Loucy (cell line): ENCODE results near the gene RNF19B.

Source experiments
- H2AFZ ChIP-seq: fragments of 200-600 bp; sonication (generic); 2 replicates; pipeline ENCODE4 v1.6.0; 2016; ENCODE audit warnings: antibody characterized with exemption, mild to moderate bottlenecking, low read length, moderate library complexity
- H3F3A ChIP-seq: fragments of 200-600 bp; 2 replicates; pipeline ENCODE4 v1.6.0; 2016; ENCODE audit warnings: antibody characterized with exemption, low read depth, mild to moderate bottlenecking
- H3K27me3 ChIP-seq: fragments of 200-600 bp; sonication (generic); 2 replicates; pipeline ENCODE4 v1.6.1; 2014; ENCODE audit warnings: low read length, mild to moderate bottlenecking; ENCODE audit not compliant: insufficient read depth, poor library complexity, severe bottlenecking
- H3K36me3 ChIP-seq: fragments of 200-600 bp; sonication (generic); 2 replicates; pipeline ENCODE4 v1.6.1; 2016; ENCODE audit warnings: low read length; ENCODE audit not compliant: insufficient read depth
- H3K4me1 ChIP-seq: fragments of 200-600 bp; sonication (generic); 2 replicates; pipeline ENCODE4 v1.5.1; 2014; ENCODE audit warnings: low read length, mild to moderate bottlenecking; ENCODE audit not compliant: insufficient read depth, poor library complexity, severe bottlenecking
- H3K4me2 ChIP-seq: fragments of 200-600 bp; sonication (generic); 2 replicates; pipeline ENCODE4 v1.6.0; 2014; ENCODE audit warnings: antibody characterized with exemption, low read length, low read depth, mild to moderate bottlenecking; ENCODE audit not compliant: poor library complexity, severe bottlenecking
- H3K4me3 ChIP-seq: fragments of 200-600 bp; sonication (generic); 2 replicates; pipeline ENCODE4 v1.5.1; 2014; ENCODE audit warnings: low read length, mild to moderate bottlenecking, mixed read lengths; ENCODE audit not compliant: poor library complexity, severe bottlenecking
- H3K79me2 ChIP-seq: fragments of 200-600 bp; sonication (generic); 2 replicates; pipeline ENCODE4 v1.6.1; 2014; ENCODE audit warnings: low read length; ENCODE audit not compliant: insufficient read depth
- H3K9ac ChIP-seq: fragments of 200-600 bp; sonication (generic); 2 replicates; pipeline ENCODE4 v1.6.0; 2014; ENCODE audit warnings: mild to moderate bottlenecking, low read depth, low read length, moderate library complexity; ENCODE audit not compliant: poor library complexity, severe bottlenecking
- H3K9me2 ChIP-seq: fragments of 200-600 bp; sonication (generic); replicated peaks from 2 replicates; pipeline ENCODE4 v1.6.1; 2016; ENCODE audit warnings: low read depth, low read length, mixed read lengths
- H3K9me3 ChIP-seq: fragments of 200-600 bp; sonication (generic); 2 replicates; pipeline ENCODE4 v1.6.1; 2014; ENCODE audit warnings: mild to moderate bottlenecking, antibody characterized with exemption, low read length, low read depth; ENCODE audit not compliant: insufficient read depth
- H4K20me1 ChIP-seq: fragments of 200-600 bp; sonication (generic); 2 replicates; pipeline ENCODE4 v1.6.0; 2014; ENCODE audit warnings: antibody characterized with exemption, low read length, mild to moderate bottlenecking; ENCODE audit not compliant: insufficient read depth, poor library complexity, severe bottlenecking
- CTCF ChIP-seq: fragments of 200-600 bp; sonication (generic); conservative IDR thresholded peaks from 2 replicates; pipeline ENCODE4 v1.5.1; 2014; ENCODE audit warnings: mild to moderate bottlenecking, antibody characterized with exemption, low read length
- EZH2phosphoT487 ChIP-seq: fragments of 200-600 bp; IDR thresholded peaks from 2 replicates; pipeline ENCODE4 v1.6.1; 2018; ENCODE audit warnings: antibody characterized with exemption, mild to moderate bottlenecking, moderate library complexity, borderline replicate concordance

RNF19B gene

GRCh38 chr1:32984455-32985171 is 20.0 kb upstream of the RNF19B start:
- H3K4me3 ChIP-seq, result no peak overlapping the region
- no peaks in the 10 kb centered on the region for H3K9me3 ChIP-seq
- no peaks in the 10 kb centered on the region for H3K27me3 ChIP-seq
- peaks cover 20% of the 10 kb centered on the region for H3K4me1 ChIP-seq
- H3K9ac ChIP-seq, result no peak overlapping the region
- no peaks in the 10 kb centered on the region for H3K36me3 ChIP-seq
- no peak overlapping the region for H3K4me2 ChIP-seq
- H3K79me2 ChIP-seq, result no peaks in the 10 kb centered on the region
- H3F3A ChIP-seq, result no peaks in the 10 kb centered on the region
- no peak for TF ChIP-seq CTCF
- no peak for TF ChIP-seq EZH2phosphoT487
- H2AFZ ChIP-seq, result no peak overlapping the region
- H3K9me2 ChIP-seq, result no peaks in the 10 kb centered on the region
- H4K20me1 ChIP-seq, result no peaks in the 10 kb centered on the region

- H3F3A ChIP-seq, result no peaks in the 10 kb centered on the region
Measured at GRCh38 chr1:32984090-32984454, 19.5 kb upstream of the RNF19B start.

GRCh38 chr1:32983020-32983419 is 18.4 kb upstream of the RNF19B start:
- H3F3A ChIP-seq, result no peaks in the 10 kb centered on the region
- H2AFZ ChIP-seq, result no peak overlapping the region
- H3K79me2 ChIP-seq, result no peaks in the 10 kb centered on the region
- no peak overlapping the region for H3K4me2 ChIP-seq
- no peaks in the 10 kb centered on the region for H3K9me2 ChIP-seq
- H3K9ac ChIP-seq, result no peak overlapping the region
- peaks cover 10% of the 10 kb centered on the region for H3K4me1 ChIP-seq
- H3K9me3 ChIP-seq, result no peaks in the 10 kb centered on the region
- no peak overlapping the region for H3K4me3 ChIP-seq
- TF ChIP-seq CTCF, result no peak
- TF ChIP-seq EZH2phosphoT487, result no peak
- no peaks in the 10 kb centered on the region for H3K36me3 ChIP-seq
- H4K20me1 ChIP-seq, result no peaks in the 10 kb centered on the region
- no peaks in the 10 kb centered on the region for H3K27me3 ChIP-seq

More at GRCh38 chr1:32984090-32984454, 19.5 kb upstream of the RNF19B start:
- TF ChIP-seq EZH2phosphoT487, result no peak
- no peak for TF ChIP-seq CTCF
- Histone ChIP-seq H2AFZ (no peak overlapping the region), H3K27me3 (no peaks in the 10 kb centered on the region), H3K4me2 (no peak overlapping the region), H3K4me1 (peaks cover 15% of the 10 kb centered on the region), H4K20me1 (no peaks in the 10 kb centered on the region), H3K79me2 (no peaks in the 10 kb centered on the region), H3K9me3 (no peaks in the 10 kb centered on the region), H3K4me3 (no peak overlapping the region), H3K36me3 (no peaks in the 10 kb centered on the region), H3K9me2 (no peaks in the 10 kb centered on the region), H3K9ac (no peak overlapping the region)
